Fibroblast of lung (primary cell): ENCODE results near the gene SNX15. TPM values are rescaled to one million over a fixed set of nuclear protein-coding genes. Genes with fewer than 3 reads are reported as not detected.

Experiments used
- DNase-seq, 2 donors: peaks; one replicate each; pipeline versions ENCODE4 v3.0.0 to v3.0.0-alpha.2; 2010; ENCODE audit warnings: low read depth in 2 of 2
- H2AFZ ChIP-seq: 2 replicates; pipeline ENCODE4 v1.5.1; 2012; ENCODE audit warnings: low read length, control low read depth, inconsistent platforms
- H3K27ac ChIP-seq: 2 replicates; pipeline ENCODE4 v1.5.1; 2011; ENCODE audit warnings: low read length, control low read depth; ENCODE audit not compliant: insufficient read depth
- H3K27me3 ChIP-seq: 2 replicates; pipeline ENCODE4 v1.5.1; 2011; ENCODE audit warnings: mild to moderate bottlenecking, low read length; ENCODE audit not compliant: control insufficient read depth, insufficient read depth
- H3K36me3 ChIP-seq: 2 replicates; pipeline ENCODE4 v1.5.1; 2011; ENCODE audit warnings: low read length; ENCODE audit not compliant: control insufficient read depth, insufficient read depth
- H3K4me1 ChIP-seq: 2 replicates; pipeline ENCODE4 v1.5.1; 2011; ENCODE audit warnings: low read length; ENCODE audit not compliant: control insufficient read depth, insufficient read depth; ENCODE audit errors: extremely low read depth
- H3K4me2 ChIP-seq: 2 replicates; pipeline ENCODE4 v1.5.1; 2011; ENCODE audit warnings: low read length, control low read depth; ENCODE audit not compliant: insufficient read depth; ENCODE audit errors: extremely low read depth
- H3K4me3 ChIP-seq, 4 experiments: fragments of 200-600 bp in 1 of 4; sonication (generic) in 1 of 4; replicated peaks in 1 of 4; 2 replicates each; pipeline ENCODE4 v1.5.1; 2011 to 2016; ENCODE audit warnings: low read length in 4 of 4, low read depth in 3 of 4, mild to moderate bottlenecking in 3 of 4, control low read depth in 2 of 4, inconsistent platforms in 1 of 4, mixed read lengths in 1 of 4; ENCODE audit not compliant: insufficient read depth in 1 of 4; ENCODE audit errors: control extremely low read depth in 1 of 4
- H3K79me2 ChIP-seq: 2 replicates; pipeline ENCODE4 v1.5.1; 2012; ENCODE audit warnings: mild to moderate bottlenecking, low read length, inconsistent platforms; ENCODE audit not compliant: control insufficient read depth, insufficient read depth
- H3K9ac ChIP-seq: 2 replicates; pipeline ENCODE4 v1.5.1; 2011; ENCODE audit warnings: mild to moderate bottlenecking, low read length, control low read depth; ENCODE audit not compliant: insufficient read depth
- H3K9me3 ChIP-seq: 2 replicates; pipeline ENCODE4 v1.5.1; 2012; ENCODE audit warnings: low read depth, low read length; ENCODE audit not compliant: control insufficient read depth, insufficient read depth
- H4K20me1 ChIP-seq: 2 replicates; pipeline ENCODE4 v1.5.1; 2011; ENCODE audit warnings: low read length; ENCODE audit not compliant: control insufficient read depth, insufficient read depth; ENCODE audit errors: extremely low read depth
- EZH2 ChIP-seq: IDR thresholded peaks from 2 replicates; pipeline ENCODE4 v1.5.1; 2012; ENCODE audit warnings: low read length, control low read depth, mild to moderate bottlenecking; ENCODE audit errors: missing control alignments
- polyA plus RNA-seq, 2 donors: library from polyadenylated mRNA; depleted of rRNA in 1 of 2; stranded (reverse) in 1 of 2; unstranded in 1 of 2; fragments of >200 nt; gene quantifications; 2 replicates each; pipeline ENCODE4 v1.2.1, GENCODE V29; 2011 to 2012; ENCODE audit warnings: missing spikeins in 1 of 2
- total RNA-seq: library from RNA; depleted of rRNA; stranded (reverse); fragments of >200 nt; gene quantifications from 2 replicates; pipeline ENCODE4 v1.2.1, GENCODE V29; 2014
- TF ChIP-seq, protein P1 (sequence below), 2 donors: IDR thresholded peaks in 1 of 2; conservative IDR thresholded peaks in 1 of 2; 1 replicate in 1 of 2; 2 replicates in 1 of 2; pipeline ENCODE4 v1.5.1; 2011 to 2012; ENCODE audit warnings: low read length in 2 of 2, control low read depth in 1 of 2, inconsistent platforms in 1 of 2, low read depth in 1 of 2, mild to moderate bottlenecking in 1 of 2

The SNX15 gene
- total and polyA plus RNA-seq, 2 donors (not counting 1 experiment from before 2014, with no cell fraction given): 10.2 to 14.4 TPM

DNA sequence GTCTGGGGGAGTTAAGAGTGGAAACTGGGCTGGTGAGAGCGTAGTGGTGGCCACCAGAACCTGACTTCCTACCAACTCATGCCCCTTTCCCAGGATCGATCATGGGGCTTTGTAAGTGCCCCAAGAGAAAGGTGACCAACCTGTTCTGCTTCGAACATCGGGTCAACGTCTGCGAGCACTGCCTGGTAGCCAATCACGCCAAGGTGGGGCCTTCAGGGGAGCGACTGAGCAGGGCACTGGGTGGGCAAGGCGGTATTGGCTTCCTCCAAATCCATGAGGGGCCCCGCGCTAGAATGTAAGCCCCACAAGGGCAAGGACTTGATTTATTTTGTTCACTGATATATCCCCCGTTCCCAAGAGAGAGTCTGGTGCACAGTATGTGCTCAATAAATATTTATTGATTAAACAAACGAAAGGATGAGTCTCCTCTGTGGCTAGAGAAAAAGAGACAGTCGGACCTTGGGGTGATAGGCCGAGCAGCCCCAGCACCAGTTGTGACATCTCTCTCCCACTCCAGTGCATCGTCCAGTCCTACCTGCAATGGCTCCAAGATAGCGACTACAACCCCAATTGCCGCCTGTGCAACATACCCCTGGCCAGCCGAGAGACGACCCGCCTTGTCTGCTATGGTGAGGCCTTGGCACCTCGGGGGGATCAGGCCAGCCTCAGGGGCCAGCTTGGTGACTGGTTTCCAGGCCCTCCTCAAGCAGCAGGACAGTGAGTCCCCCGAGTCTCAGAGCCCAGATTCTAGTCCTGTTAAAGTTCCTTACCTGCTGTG is 57.5 kb downstream of the SNX15 start:
- no peaks in the 10 kb centered on the region for H3K9me3 ChIP-seq
- H3K27me3 ChIP-seq: no peaks in the 10 kb centered on the region
- peak overlapping the region; percentile 59 for H3K4me2 ChIP-seq
- DNase-seq: no peak
- peak overlapping the region; percentile 85 for H3K27ac ChIP-seq
- H3K79me2 ChIP-seq: peaks cover 40% of the 10 kb centered on the region
- H2AFZ ChIP-seq: no peak overlapping the region
- peak overlapping the region; percentile 95 for H3K9ac ChIP-seq
- H3K36me3 ChIP-seq: peaks cover 21% of the 10 kb centered on the region
- peaks cover 11% of the 10 kb centered on the region for H3K4me1 ChIP-seq
- TF ChIP-seq EZH2: no peak
- TF ChIP-seq, protein P1, sequence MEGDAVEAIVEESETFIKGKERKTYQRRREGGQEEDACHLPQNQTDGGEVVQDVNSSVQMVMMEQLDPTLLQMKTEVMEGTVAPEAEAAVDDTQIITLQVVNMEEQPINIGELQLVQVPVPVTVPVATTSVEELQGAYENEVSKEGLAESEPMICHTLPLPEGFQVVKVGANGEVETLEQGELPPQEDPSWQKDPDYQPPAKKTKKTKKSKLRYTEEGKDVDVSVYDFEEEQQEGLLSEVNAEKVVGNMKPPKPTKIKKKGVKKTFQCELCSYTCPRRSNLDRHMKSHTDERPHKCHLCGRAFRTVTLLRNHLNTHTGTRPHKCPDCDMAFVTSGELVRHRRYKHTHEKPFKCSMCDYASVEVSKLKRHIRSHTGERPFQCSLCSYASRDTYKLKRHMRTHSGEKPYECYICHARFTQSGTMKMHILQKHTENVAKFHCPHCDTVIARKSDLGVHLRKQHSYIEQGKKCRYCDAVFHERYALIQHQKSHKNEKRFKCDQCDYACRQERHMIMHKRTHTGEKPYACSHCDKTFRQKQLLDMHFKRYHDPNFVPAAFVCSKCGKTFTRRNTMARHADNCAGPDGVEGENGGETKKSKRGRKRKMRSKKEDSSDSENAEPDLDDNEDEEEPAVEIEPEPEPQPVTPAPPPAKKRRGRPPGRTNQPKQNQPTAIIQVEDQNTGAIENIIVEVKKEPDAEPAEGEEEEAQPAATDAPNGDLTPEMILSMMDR (conservative IDR thresholded peaks at IDR 0.05 in 1 of 2, IDR thresholded peaks at IDR 0.05 in 1 of 2; ENCODE audit: low read depth in 1 of 2, low read length in 2 of 2): no peak
- H4K20me1 ChIP-seq: no peaks in the 10 kb centered on the region
- peak overlapping the region; percentile 71 to 91 (median 84) for H3K4me3 ChIP-seq

DNA sequence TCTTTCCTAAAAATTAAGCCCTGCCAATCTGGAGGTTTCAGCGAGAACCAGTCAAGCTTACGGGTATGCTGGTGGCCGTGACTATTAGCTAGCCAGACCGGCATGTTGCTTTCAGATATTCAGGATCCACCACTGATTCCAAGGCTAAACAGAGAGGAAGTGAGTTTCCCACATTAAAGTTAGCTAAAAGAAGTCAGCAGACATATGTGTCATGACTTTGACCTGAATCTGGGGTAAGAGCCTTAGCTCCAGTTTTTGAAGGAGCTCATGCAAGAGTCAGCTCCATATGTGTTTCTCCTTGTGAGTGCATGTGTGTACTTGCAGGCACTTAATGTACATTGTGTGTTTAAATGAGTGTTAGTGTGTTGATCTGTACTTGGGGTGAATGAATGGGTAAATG is 58.2 kb downstream of the SNX15 start:
- no peak overlapping the region for H3K27ac ChIP-seq
- peaks cover 21% of the 10 kb centered on the region for H3K36me3 ChIP-seq
- peak overlapping the region in 2 of 4 experiments; percentile 90 to 91 for H3K4me3 ChIP-seq
- H4K20me1 ChIP-seq: no peaks in the 10 kb centered on the region
- no peaks in the 10 kb centered on the region for H3K9me3 ChIP-seq
- no peak overlapping the region for H2AFZ ChIP-seq
- H3K27me3 ChIP-seq: no peaks in the 10 kb centered on the region
- peaks cover 11% of the 10 kb centered on the region for H3K4me1 ChIP-seq
- TF ChIP-seq, protein P1 (conservative IDR thresholded peaks at IDR 0.05 in 1 of 2, IDR thresholded peaks at IDR 0.05 in 1 of 2; ENCODE audit: low read depth in 1 of 2, low read length in 2 of 2): no peak
- TF ChIP-seq EZH2: no peak
- peak overlapping the region; percentile 59 for H3K4me2 ChIP-seq
- DNase-seq: no peak
- peaks cover 38% of the 10 kb centered on the region for H3K79me2 ChIP-seq
- no peak overlapping the region for H3K9ac ChIP-seq

DNA sequence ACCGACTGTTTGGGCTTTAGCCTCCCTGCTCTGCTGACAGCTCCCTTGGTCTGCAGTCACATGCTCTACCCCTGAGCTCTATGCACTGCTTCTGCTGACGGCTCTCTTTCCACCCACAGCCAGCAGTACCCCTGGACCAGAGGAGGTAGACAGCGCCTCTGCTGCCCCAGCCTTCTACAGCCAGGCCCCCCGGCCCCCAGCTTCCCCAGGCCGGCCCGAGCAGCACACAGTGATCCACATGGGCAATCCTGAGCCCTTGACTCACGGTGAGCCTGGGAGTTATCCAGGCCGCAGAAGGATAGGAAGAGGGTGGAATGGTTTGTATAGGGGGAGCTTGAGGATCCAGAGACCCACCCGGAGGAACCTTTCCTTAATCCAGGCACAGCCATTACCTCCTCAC is 59.6 kb downstream of the SNX15 start:
- no peaks in the 10 kb centered on the region for H3K27me3 ChIP-seq
- H3K9me3 ChIP-seq: no peaks in the 10 kb centered on the region
- no peak for DNase-seq
- TF ChIP-seq, protein P1 (conservative IDR thresholded peaks at IDR 0.05 in 1 of 2, IDR thresholded peaks at IDR 0.05 in 1 of 2; ENCODE audit: low read depth in 1 of 2, low read length in 2 of 2): no peak
- TF ChIP-seq EZH2: no peak
- peaks cover 11% of the 10 kb centered on the region for H3K4me1 ChIP-seq
- no peak overlapping the region for H3K4me2 ChIP-seq
- H4K20me1 ChIP-seq: no peaks in the 10 kb centered on the region
- H3K4me3 ChIP-seq: no peak overlapping the region
- no peak overlapping the region for H2AFZ ChIP-seq
- no peak overlapping the region for H3K9ac ChIP-seq
- H3K36me3 ChIP-seq: peaks cover 21% of the 10 kb centered on the region
- H3K27ac ChIP-seq: no peak overlapping the region
- peaks cover 30% of the 10 kb centered on the region for H3K79me2 ChIP-seq
